HepG2 (cell line): ENCODE data around the gene TSNAXIP1. TPM values are rescaled to one million over a fixed set of nuclear protein-coding genes. Genes with fewer than 3 reads are reported as not detected.

Experiments used
- FOXJ3 ChIP-seq: sonication (generic); formaldehyde crosslinking; IDR thresholded peaks from 2 replicates; pipeline ENCODE4 v1.4.0; 2020; ENCODE audit warnings: missing genetic modification reagents, mild to moderate bottlenecking, borderline replicate concordance
- FOXP1 ChIP-seq, 2 experiments: fragments of 450-650 bp in 1 of 2; IDR thresholded peaks; 2 replicates each; pipeline ENCODE4 v1.6.1; 2017 to 2018; ENCODE audit warnings: antibody characterized with exemption in 1 of 2
- GTF3A ChIP-seq: sonication (generic); formaldehyde crosslinking; conservative IDR thresholded peaks from 2 replicates; pipeline ENCODE4 v1.4.0; 2020; ENCODE audit warnings: mild to moderate bottlenecking, missing genetic modification reagents
- JARID2 ChIP-seq: sonication (generic); formaldehyde crosslinking; IDR thresholded peaks from 2 replicates; pipeline ENCODE4 v1.8.1; 2023; ENCODE audit warnings: missing genetic modification reagents, inconsistent platforms; ENCODE audit not compliant: insufficient replicate concordance
- MEIS2 ChIP-seq: sonication (generic); formaldehyde crosslinking; IDR thresholded peaks from 2 replicates; pipeline ENCODE4 v1.9.0; 2021; ENCODE audit warnings: mild to moderate bottlenecking, missing genetic modification reagents
- NKX3-1 ChIP-seq: sonication (generic); formaldehyde crosslinking; IDR thresholded peaks from 2 replicates; pipeline ENCODE4 v1.5.0; 2020; ENCODE audit warnings: missing genetic modification reagents
- PHF8 ChIP-seq: sonication (generic); formaldehyde crosslinking; IDR thresholded peaks from 2 replicates; pipeline ENCODE4 v1.5.0; 2020; ENCODE audit warnings: missing genetic modification reagents
- POLR2AphosphoS2 ChIP-seq: IDR thresholded peaks from 2 replicates; pipeline ENCODE4 v1.6.1; 2011; ENCODE audit warnings: low read depth, low read length, improper control_type of control experiment
- SNRNP70 ChIP-seq: fragments of 200-400 bp; formaldehyde crosslinking; IDR thresholded peaks from 2 replicates; pipeline ENCODE4 v1.6.1; 2017; ENCODE audit warnings: mild to moderate bottlenecking, low read depth, low read length, moderate library complexity
- STAG1 ChIP-seq: sonication (generic); formaldehyde crosslinking; IDR thresholded peaks from 2 replicates; pipeline ENCODE4 v1.4.0; 2020; ENCODE audit warnings: missing genetic modification reagents
- TCF7 ChIP-seq: sonication (generic); IDR thresholded peaks from 2 replicates; pipeline ENCODE4 v1.6.1; 2016; ENCODE audit warnings: antibody characterized with exemption, low read depth
- ZBTB49 ChIP-seq: sonication (generic); formaldehyde crosslinking; IDR thresholded peaks from 2 replicates; pipeline ENCODE4 v1.4.0; 2020; ENCODE audit warnings: missing genetic modification reagents, borderline replicate concordance
- ZFP36L1 ChIP-seq: sonication (generic); formaldehyde crosslinking; IDR thresholded peaks from 2 replicates; pipeline ENCODE4 v1.8.0; 2022; ENCODE audit warnings: mild to moderate bottlenecking, missing genetic modification reagents, moderate library complexity
- ZFP37 ChIP-seq: sonication (generic); formaldehyde crosslinking; IDR thresholded peaks from 2 replicates; pipeline ENCODE4 v1.4.0; 2020; ENCODE audit warnings: missing genetic modification reagents, borderline replicate concordance
- ZNF180 ChIP-seq: sonication (generic); formaldehyde crosslinking; IDR thresholded peaks from 2 replicates; pipeline ENCODE4 v1.4.0; 2020; ENCODE audit warnings: low read depth, missing genetic modification reagents, borderline replicate concordance
- ZNF230 ChIP-seq: sonication (generic); formaldehyde crosslinking; IDR thresholded peaks from 2 replicates; pipeline ENCODE4 v1.4.0; 2020; ENCODE audit warnings: mild to moderate bottlenecking, missing genetic modification reagents
- ZNF264 ChIP-seq: sonication (generic); formaldehyde crosslinking; IDR thresholded peaks from 2 replicates; pipeline ENCODE4 v1.4.0; 2020; ENCODE audit warnings: missing genetic modification reagents
- ZNF326 ChIP-seq: sonication (generic); formaldehyde crosslinking; IDR thresholded peaks from 2 replicates; pipeline ENCODE4 v1.4.0; 2020; ENCODE audit warnings: missing genetic modification reagents, borderline replicate concordance
- ZNF343 ChIP-seq: sonication (generic); formaldehyde crosslinking; IDR thresholded peaks from 2 replicates; pipeline ENCODE4 v1.4.0; 2020; ENCODE audit warnings: mild to moderate bottlenecking, missing genetic modification reagents
- ZNF354B ChIP-seq: sonication (generic); formaldehyde crosslinking; IDR thresholded peaks from 2 replicates; pipeline ENCODE4 v1.8.0; 2022; ENCODE audit warnings: mild to moderate bottlenecking, missing genetic modification reagents
- ZNF672 ChIP-seq: sonication (generic); formaldehyde crosslinking; IDR thresholded peaks from 2 replicates; pipeline ENCODE4 v1.8.1; 2022; ENCODE audit warnings: missing genetic modification reagents
- ZNF780A ChIP-seq: sonication (generic); formaldehyde crosslinking; IDR thresholded peaks from 2 replicates; pipeline ENCODE4 v1.8.0; 2022; ENCODE audit warnings: mild to moderate bottlenecking, missing genetic modification reagents, moderate library complexity
- ZNF891 ChIP-seq: sonication (generic); formaldehyde crosslinking; IDR thresholded peaks from 2 replicates; pipeline ENCODE4 v1.5.0; 2020; ENCODE audit warnings: mild to moderate bottlenecking, missing genetic modification reagents
- polyA plus RNA-seq, 8 experiments: library from polyadenylated mRNA; depleted of rRNA in 3 of 8; stranded (reverse) in 7 of 8; unstranded in 1 of 8; fragments of >200 nt; fragmentation: Illumina TruSeq in 4 of 8; extraction: Trizol in 4 of 8; gene quantifications; 2 replicates each; pipeline versions ENCODE4 v1.2.1 to v1.2.3, GENCODE V29; 2011 to 2016; ENCODE audit warnings: low read depth in 4 of 8, missing spikeins in 1 of 8, mixed read lengths in 1 of 8; ENCODE audit not compliant: insufficient read depth in 1 of 8
- total RNA-seq, 5 experiments: library from RNA; depleted of rRNA; stranded (reverse); fragments of >200 nt; fragmentation: Illumina TruSeq; extraction: Trizol; gene quantifications; 2 replicates each; pipeline ENCODE4 v1.2.3, GENCODE V29; 2016; ENCODE audit warnings: low read depth in 1 of 5
- TF ChIP-seq, protein P1 (sequence below): sonication (generic); formaldehyde crosslinking; IDR thresholded peaks from 2 replicates; pipeline ENCODE4 v1.8.1; 2023; ENCODE audit warnings: missing genetic modification reagents, mild to moderate bottlenecking, borderline replicate concordance

Gene TSNAXIP1
- total and polyA plus RNA-seq, 2 of the 13 experiments (the other 11 are each of a cell fraction or from before 2014, with no cell fraction given), result 0.37 to 0.86 TPM

DNA sequence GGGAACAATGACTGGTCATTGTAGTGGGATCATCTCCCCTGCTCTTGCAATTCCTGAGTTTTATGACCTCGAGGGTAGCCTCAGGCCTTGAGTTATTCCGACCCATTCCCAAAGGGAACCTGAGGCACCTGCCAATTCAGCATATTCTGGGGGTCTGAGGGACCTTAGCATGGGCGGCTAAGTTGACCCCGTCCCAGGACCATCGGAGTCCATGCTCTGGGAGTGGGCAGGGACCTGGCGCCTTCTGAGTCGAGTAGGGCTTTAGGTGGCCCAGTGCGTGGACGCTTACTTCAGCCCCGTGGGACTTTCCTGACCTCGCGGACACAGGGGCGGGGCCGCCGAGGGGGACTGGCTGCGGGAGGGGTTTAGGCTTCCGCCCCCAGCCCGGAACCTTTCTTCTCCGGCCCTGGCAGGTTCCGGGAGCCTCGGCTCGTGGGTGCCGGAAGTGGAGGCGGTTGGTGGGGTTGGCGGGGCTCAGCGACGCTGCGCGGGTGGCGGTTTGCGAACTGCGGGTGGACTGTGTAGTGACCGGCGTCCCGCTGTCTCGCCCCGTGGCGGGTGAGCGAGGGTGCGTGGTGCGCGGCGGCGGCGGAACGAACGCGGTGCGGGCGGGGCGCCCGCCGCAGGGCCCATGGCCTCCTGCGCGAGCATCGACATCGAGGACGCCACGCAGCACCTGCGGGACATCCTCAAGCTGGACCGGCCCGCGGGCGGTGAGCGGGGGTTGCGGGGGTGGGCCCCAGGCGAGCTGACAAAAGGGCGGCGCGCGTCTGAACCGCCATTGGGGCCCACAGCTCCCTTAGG lies 66.1 kb downstream of the TSNAXIP1 start, which contains the start of gene EDC4 (continued):
- TF ChIP-seq, protein P1, sequence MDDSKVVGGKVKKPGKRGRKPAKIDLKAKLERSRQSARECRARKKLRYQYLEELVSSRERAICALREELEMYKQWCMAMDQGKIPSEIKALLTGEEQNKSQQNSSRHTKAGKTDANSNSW (CRISPR knock-in tag), result peak; percentile 75; the same call in 1 of the 2 replicates
- TF ChIP-seq POLR2AphosphoS2 (peak; percentile 20; the same call in 1 of the 2 replicates), ZNF354B (CRISPR knock-in tag) (peak; percentile 66; the same call in 1 of the 2 replicates), FOXJ3 (CRISPR knock-in tag) (no peak), TCF7 (no peak), NKX3-1 (no peak), ZNF180 (CRISPR knock-in tag) (no peak), MEIS2 (CRISPR knock-in tag) (peak; percentile 67), STAG1 (CRISPR knock-in tag) (peak; percentile 27), ZFP36L1 (no peak), ZBTB49 (CRISPR knock-in tag) (no peak), GTF3A (no peak), ZNF343 (CRISPR knock-in tag) (peak; percentile 44; the same call in 1 of the 2 replicates), ZNF891 (CRISPR knock-in tag) (peak; percentile 86), ZNF264 (CRISPR knock-in tag) (no peak), SNRNP70 (no peak), ZNF780A (CRISPR knock-in tag) (peak; percentile 85; the same call in 1 of the 2 replicates), ZFP37 (CRISPR knock-in tag) (0 out of 2 replicates have a peak, but pooled peaks have one; percentile 53), ZNF230 (CRISPR knock-in tag) (peak; percentile 20; the same call in 1 of the 2 replicates), JARID2 (CRISPR knock-in tag) (no peak), FOXP1 (IDR thresholded peaks at IDR 0.05) (no peak), FOXP1 (CRISPR knock-in tag; IDR thresholded peaks at IDR 0.05) (no peak), ZNF326 (CRISPR knock-in tag) (no peak; the same call in 1 of the 2 replicates), ZNF672 (CRISPR knock-in tag) (0 out of 2 replicates have a peak, but pooled peaks have one; percentile 64), PHF8 (peak; percentile 92)
